GM21526 (cell line): ENCODE measurements around the gene HBQ1.
"Not testable (repeated sequence)": the region's sequence is repeated elsewhere in the genome, so short reads cannot be mapped to it uniquely, and the experiment has no call there.

Source experiments
- ATAC-seq: cut with Tn5 transposase; IDR thresholded peaks from one replicate; pipeline ENCODE4 v1.9.1; 2021; ENCODE audit warnings: moderate library complexity; ENCODE audit not compliant: unreplicated experiment, low FRiP score

HBQ1 gene

DNA sequence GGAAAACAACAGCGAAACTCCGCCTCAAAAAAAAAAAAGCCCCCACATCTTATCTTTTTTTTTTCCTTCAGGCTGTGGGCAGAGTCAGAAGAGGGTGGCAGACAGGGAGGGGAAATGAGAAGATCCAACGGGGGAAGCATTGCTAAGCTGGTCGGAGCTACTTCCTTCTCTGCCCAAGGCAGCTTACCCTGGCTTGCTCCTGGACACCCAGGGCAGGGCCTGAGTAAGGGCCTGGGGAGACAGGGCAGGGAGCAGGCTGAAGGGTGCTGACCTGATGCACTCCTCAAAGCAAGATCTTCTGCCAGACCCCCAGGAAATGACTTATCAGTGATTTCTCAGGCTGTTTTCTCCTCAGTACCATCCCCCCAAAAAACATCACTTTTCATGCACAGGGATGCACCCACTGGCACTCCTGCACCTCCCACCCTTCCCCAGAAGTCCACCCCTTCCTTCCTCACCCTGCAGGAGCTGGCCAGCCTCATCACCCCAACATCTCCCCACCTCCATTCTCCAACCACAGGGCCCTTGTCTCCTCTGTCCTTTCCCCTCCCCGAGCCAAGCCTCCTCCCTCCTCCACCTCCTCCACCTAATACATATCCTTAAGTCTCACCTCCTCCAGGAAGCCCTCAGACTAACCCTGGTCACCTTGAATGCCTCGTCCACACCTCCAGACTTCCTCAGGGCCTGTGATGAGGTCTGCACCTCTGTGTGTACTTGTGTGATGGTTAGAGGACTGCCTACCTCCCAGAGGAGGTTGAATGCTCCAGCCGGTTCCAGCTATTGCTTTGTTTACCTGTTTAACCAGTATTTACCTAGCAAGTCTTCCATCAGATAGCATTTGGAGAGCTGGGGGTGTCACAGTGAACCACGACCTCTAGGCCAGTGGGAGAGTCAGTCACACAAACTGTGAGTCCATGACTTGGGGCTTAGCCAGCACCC is 5.0 kb upstream of the HBQ1 start:
- ATAC-seq: no peak

DNA sequence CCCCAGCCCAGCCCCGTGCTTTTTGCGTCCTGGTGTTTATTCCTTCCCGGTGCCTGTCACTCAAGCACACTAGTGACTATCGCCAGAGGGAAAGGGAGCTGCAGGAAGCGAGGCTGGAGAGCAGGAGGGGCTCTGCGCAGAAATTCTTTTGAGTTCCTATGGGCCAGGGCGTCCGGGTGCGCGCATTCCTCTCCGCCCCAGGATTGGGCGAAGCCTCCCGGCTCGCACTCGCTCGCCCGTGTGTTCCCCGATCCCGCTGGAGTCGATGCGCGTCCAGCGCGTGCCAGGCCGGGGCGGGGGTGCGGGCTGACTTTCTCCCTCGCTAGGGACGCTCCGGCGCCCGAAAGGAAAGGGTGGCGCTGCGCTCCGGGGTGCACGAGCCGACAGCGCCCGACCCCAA is 4.3 kb upstream of the HBQ1 start:
- ATAC-seq: not testable (repeated sequence)

DNA sequence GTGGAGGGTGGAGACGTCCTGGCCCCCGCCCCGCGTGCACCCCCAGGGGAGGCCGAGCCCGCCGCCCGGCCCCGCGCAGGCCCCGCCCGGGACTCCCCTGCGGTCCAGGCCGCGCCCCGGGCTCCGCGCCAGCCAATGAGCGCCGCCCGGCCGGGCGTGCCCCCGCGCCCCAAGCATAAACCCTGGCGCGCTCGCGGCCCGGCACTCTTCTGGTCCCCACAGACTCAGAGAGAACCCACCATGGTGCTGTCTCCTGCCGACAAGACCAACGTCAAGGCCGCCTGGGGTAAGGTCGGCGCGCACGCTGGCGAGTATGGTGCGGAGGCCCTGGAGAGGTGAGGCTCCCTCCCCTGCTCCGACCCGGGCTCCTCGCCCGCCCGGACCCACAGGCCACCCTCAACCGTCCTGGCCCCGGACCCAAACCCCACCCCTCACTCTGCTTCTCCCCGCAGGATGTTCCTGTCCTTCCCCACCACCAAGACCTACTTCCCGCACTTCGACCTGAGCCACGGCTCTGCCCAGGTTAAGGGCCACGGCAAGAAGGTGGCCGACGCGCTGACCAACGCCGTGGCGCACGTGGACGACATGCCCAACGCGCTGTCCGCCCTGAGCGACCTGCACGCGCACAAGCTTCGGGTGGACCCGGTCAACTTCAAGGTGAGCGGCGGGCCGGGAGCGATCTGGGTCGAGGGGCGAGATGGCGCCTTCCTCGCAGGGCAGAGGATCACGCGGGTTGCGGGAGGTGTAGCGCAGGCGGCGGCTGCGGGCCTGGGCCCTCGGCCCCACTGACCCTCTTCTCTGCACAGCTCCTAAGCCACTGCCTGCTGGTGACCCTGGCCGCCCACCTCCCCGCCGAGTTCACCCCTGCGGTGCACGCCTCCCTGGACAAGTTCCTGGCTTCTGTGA is 3.5 kb upstream of the HBQ1 start, which contains the start of gene HBA1:
HBA1 (plus strand) TSS at position 204 of the 906 bp plus-strand sequence; CDS start at position 241, 37 bp downstream.
- ATAC-seq: not testable (repeated sequence)

DNA sequence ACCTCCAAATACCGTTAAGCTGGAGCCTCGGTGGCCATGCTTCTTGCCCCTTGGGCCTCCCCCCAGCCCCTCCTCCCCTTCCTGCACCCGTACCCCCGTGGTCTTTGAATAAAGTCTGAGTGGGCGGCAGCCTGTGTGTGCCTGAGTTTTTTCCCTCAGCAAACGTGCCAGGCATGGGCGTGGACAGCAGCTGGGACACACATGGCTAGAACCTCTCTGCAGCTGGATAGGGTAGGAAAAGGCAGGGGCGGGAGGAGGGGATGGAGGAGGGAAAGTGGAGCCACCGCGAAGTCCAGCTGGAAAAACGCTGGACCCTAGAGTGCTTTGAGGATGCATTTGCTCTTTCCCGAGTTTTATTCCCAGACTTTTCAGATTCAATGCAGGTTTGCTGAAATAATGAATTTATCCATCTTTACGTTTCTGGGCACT is 2.9 kb upstream of the HBQ1 start:
- ATAC-seq: no peak

DNA sequence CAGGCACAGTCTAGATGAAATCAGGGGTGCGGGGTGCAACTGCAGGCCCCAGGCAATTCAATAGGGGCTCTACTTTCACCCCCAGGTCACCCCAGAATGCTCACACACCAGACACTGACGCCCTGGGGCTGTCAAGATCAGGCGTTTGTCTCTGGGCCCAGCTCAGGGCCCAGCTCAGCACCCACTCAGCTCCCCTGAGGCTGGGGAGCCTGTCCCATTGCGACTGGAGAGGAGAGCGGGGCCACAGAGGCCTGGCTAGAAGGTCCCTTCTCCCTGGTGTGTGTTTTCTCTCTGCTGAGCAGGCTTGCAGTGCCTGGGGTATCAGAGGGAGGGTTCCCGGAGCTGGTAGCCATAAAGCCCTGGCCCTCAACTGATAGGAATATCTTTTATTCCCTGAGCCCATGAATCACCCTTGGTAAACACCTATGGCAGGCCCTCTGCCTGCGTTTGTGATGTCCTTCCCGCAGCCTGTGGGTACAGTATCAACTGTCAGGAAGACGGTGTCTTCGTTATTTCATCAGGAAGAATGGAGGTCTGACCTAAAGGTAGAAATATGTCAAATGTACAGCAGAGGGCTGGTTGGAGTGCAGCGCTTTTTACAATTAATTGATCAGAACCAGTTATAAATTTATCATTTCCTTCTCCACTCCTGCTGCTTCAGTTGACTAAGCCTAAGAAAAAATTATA is 2.1 kb upstream of the HBQ1 start:
- ATAC-seq: no peak

DNA sequence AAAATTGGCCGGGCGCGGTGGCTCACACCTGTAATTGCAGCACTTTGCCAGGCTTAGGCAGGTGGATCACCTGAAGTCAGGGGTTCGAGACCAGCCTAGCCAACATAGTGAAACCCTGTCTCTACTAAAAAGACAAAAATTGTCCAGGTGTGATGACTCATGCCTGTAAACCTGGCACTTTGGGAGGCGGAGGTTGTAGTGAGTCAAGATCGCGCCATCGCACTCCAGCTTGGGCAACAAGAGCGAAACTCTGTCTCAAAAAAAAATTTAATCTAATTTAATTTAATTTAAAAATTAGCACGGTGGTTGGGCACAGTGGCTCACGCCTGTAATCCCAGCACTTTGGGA is 1.6 kb upstream of the HBQ1 start:
- ATAC-seq: no peak

DNA sequence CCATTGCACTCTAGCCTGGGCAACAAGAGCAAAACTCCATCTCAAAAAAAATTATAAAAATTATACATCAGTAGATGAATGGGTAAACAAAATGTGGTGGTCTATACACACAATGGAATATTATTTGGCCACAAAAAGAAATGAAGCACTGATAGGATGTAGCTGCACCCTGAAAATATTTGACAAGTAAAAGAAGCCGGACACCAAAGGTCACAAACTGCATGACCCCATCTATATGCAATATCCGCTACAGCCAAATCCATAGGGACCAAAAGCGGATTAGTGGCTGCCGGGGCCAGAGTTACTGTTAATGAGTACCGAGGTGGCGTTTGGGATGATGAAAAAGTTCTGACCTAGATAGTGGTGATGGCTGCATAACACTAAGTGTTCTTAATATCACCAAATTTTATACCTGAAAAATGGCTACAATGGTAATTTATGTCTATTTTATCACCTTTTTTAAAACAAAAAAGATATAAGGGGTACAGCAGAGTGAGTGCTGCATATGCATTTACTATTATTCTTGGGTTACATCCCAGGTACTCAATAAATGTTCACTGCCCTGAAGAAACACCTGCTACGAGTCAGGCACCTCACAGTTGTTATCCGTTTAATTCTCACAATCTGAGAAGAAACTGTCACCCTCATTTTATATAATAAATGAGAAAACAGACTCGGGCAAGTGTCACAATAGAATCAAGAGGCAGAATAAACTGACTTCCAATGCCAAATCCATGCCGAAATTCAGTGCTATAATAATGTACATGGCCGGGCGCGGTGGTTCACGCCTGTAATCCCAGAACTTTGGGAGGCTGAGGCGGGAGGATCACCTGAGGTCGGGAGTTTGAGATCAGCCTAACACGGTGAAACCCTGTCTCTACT is 807 bp upstream of the HBQ1 start:
- ATAC-seq: no peak

DNA sequence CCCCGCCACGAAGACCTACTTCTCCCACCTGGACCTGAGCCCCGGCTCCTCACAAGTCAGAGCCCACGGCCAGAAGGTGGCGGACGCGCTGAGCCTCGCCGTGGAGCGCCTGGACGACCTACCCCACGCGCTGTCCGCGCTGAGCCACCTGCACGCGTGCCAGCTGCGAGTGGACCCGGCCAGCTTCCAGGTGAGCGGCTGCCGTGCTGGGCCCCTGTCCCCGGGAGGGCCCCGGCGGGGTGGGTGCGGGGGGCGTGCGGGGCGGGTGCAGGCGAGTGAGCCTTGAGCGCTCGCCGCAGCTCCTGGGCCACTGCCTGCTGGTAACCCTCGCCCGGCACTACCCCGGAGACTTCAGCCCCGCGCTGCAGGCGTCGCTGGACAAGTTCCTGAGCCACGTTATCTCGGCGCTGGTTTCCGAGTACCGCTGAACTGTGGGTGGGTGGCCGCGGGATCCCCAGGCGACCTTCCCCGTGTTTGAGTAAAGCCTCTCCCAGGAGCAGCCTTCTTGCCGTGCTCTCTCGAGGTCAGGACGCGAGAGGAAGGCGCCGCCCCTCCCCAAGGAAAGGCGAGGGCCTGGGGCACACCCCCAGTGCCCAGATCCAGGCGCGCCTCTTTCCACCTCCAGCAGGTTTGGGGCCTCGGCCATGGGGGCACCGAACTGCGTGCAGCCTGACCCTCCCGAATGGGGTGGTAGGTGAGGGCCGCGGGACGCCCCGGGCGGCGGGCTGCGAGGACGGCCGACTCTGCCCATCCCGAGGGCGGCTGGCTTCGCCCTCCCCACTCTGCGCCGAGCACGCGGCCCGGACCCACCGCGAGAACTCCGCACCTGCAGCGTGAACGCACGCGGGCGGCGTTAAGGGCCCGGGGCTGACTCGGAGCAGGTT is 664 bp downstream of the HBQ1 start:
- no peak for ATAC-seq

DNA sequence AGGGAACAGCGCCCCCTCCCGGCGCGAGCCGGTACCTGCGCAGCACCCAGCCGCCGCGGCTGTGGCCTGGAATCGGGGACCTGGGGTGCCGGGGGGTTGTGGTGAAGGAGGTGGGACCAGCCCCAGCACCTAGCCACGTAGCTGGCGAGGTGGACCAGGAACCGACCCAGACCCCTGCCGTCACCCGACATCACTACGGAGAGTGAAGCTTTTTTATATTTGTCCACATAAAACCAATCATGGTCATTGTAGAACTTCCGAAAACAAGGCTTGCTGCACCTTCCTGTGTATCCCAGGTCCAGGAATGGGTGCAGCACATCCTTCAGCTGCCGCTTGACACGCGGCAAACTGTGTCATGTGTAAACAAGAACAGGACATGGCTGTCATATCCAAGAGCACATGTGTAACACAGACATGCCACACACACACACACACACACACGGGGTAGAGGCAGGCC is 1.3 kb downstream of the HBQ1 start:
- ATAC-seq: no peak

DNA sequence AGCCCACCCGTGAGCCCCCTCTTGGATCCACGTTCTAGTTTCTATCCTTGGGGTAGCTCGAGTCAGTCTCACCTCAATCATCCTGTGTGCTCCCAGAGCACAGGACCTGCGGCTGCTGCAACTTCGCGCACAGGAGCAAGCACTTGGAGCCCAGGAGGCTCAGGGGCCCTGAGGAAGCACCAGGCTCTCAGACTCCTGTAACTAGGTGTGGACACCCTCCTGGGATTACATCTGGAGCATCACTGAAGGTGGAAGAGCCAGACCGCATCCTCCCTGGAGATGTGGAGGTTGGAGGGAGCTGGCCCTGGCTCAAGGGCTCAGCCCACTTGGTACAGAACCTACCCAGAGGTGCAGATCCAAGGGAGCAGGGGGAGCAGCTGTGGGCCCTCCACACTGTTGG is 2.7 kb downstream of the HBQ1 start:
- ATAC-seq: no peak

DNA sequence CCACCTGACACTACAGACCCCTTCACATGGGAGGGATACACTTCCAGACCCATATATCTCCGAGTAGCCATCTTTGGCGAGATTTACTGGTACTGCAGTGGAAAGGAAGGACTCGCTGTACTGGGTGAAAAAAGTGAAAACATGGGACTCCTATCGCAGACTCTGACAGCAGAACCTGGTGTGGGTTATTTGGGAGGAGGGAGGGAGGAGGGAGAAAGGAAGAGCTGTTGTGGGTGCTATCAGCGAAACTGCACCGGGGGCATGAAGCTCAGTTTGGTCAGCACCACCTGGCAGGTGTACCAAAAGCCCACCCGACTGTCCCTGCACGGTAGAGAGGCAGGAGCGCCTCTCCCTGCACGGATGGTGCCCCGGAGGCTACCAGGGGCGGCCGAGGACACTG is 5.0 kb downstream of the HBQ1 start:
- no peak for ATAC-seq

DNA sequence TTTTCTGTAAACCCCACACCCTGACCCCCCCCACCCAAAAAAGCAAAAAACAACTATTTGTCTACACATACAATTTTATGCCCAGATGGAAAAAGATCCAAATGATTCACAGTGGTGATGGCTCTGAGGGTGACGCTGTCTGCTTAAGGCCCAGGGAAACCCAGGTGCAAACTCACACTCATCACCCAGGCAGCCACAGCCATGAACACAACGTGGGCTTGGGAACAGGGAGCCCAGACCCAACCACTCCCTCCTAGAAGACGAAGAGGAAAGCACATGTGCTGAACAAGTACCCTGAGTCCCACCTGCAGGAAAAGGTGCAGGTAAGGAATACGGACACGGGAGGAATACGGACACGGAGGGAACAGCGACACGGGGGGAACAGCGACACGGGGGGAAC is 5.4 kb downstream of the HBQ1 start:
- ATAC-seq: no peak

DNA sequence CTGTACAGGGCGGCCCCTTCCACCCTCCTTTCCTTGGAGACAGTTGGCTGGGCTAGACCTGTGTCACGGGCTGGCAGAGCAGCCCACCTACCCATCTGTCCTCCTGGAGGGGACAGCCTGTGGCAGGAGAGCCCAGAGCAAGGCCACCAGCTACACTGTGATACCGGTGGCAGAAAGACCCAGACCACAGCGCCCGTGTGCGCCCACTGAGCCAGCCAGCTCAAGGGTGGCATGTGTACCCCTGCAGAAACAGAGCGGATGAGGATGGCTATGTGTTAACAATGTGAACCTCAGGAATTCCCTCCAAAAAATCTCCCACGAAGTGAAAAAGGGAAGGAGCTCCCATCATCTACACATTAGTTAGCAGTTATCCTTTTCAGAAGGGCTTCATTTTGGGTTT is 7.1 kb downstream of the HBQ1 start:
- no peak for ATAC-seq

DNA sequence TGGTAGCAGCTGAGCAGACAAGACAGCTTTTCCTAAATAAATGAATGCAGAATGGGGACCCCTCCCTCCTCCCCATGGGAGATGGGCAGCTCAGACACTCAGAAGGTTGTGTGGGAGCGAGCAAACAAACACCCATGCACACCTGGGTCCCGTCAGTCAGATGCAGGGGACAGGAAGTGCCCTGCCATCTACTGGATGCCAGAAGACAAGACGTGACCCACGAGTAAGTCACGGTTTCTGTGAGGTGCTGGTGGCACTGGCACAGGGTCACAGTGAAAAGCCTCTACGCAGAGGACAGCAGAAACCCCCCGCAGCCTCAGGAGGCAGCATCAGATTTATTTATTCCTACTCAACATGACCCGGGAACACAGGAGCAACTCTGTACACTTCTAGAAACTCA is 8.4 kb downstream of the HBQ1 start:
- ATAC-seq: no peak

DNA sequence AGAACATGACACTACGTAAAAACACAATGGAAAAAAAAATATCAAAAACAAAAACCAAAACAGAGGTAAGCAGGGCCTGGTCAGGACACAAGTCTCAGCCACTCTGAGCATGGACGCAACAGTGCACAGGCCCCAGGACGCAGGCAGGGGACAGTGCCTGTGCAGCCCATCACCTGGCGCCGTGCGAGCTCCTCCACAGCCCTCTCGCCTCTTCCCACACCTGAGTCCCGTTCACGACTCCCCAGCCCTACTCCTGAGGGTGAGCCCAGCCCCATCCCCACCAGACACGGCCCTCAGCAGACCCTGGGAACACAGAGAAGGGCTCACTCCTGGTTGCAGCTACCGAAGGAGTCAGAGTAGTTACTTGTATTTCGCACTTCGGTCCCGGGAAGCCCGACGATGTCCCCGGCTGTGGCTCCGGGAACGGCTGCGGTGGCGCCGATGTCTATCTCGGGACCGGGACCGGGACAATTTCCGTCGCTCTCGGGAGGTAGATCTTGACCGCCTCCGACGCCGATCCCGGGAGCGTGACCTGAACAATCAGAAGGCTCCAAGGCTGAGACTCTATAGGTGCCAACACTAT is 9.4 kb downstream of the HBQ1 start:
- ATAC-seq: no peak

DNA sequence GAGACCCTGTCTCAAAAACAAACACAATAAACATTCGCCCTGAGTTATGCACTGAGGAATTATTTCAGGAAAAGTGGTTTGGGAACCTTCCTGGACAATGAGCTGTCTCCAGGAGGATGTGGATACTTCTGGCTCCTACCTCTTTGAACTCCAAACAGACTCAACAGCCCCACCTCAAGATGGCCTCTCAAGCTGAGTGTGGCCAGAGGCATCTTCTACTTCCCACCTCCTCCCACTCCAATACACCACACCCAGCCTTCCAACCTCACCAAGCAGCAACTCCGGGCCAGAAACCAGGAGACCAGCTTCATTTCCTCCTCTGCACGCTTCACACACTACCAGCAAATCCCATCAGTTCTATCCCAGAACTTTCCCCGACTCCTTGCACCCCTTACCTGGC is 11.6 kb downstream of the HBQ1 start:
- ATAC-seq: no peak

DNA sequence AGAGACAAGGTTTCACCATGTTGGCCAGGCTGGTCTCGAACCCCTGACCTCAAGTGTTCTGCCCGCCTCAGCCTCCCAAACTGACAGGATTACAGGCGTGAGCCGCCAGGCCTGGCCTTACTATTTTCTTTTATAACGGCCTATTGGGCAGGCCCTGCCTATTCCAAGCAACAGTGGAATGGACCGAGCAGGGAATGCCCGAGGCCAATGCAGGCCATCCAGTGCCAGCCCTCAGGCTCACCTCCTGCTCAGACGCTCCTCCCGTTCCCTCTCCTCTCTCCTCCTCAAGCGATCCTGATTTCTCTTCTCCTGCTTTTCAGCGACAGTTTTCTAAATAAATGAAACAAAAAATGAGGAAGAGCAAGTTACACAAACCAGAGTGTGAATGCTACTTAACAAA is 12.4 kb downstream of the HBQ1 start:
- no peak for ATAC-seq

DNA sequence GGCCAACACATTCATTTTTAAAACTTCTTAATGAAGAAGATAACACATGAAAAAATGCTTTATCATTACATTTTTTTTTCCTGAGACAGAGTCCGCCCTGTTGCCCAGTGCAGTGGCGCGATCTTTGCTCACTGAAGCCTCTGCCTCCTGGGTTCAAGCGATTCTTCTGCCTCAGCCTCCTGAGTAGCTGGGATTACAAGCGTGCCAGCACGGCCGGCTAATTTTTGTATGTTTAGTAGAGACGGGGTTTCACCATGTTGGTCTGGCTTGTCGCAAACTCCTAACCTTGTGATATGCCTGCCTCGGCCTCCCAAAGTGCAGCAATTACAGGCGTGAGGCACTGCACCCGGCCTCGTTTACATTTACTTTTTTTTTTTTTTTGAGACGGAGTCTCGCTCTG is 13.2 kb downstream of the HBQ1 start:
- ATAC-seq: no peak
